Stimulated activated CD4-positive, alpha-beta T cell treated with anti-CD3 and anti-CD28 coated beads, Interleukin-4, amount 100 ng/mL, for 48 hours (primary cell): ENCODE measurements around the gene TTC28.

Experiments used
- DNase-seq, 2 donors: peaks; one replicate each; pipeline ENCODE4 v3.0.0-alpha.2; 2020; ENCODE audit warnings: low read depth in 2 of 2

Gene TTC28

GRCh38 chr22:28441720-28442263, 237.8 kb downstream of the TTC28 start:
- no peak for DNase-seq

- no peak for DNase-seq
Observed at GRCh38 chr22:28440592-28441390, 238.8 kb downstream of the TTC28 start.

- no peak for DNase-seq
Observed at GRCh38 chr22:28438183-28438768, 241.4 kb downstream of the TTC28 start.

DNA sequence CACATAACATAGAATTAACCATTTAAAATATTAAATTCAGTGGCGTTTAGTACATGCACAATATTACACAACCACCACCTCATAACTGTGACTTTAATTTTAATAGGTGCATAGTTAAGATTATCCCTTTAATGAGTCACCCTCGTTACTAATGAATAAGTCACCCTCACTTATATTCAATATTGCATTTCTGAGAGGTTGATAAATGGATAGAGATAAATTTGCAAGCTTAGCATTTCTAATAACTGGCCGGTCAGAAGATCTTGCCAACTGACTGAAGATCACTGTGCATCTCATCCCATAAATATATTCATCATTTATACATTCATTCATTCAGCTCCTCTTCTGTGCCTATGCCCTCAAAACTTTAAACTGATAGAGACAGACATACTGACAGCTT, 243.7 kb downstream of the TTC28 start:
- DNase-seq: no peak

DNA sequence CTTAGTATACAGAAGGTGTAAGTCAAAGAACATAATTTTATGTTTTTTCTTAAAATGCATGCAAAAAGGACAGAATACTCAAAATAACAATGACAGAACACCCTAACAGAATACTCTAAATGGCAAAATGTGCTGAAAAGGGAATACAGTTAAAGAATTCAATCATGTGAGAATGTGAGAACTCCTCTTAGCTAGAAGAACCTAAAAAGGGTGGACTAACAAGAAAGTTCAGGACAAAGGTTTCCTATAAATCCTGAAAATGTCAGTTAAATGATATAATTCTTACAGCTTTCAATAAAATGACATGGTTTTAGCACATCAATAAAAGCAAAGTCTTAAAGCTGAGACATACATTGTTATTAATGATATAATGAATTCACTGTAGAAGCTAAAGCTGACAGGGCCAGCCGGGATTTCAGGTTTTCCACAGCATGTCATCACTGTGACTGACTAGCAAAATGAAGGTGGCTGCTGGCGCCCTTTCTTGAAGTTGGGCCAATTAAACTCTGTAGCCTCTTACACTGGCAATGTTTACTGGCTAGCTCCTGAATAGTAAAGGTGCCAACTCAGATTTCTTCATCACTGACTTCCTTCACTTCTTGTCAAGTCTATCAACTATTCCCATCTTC, 244.4 kb downstream of the TTC28 start:
- no peak for DNase-seq

GRCh38 chr22:28430466-28431025, 249.1 kb downstream of the TTC28 start:
- DNase-seq: no peak

DNA sequence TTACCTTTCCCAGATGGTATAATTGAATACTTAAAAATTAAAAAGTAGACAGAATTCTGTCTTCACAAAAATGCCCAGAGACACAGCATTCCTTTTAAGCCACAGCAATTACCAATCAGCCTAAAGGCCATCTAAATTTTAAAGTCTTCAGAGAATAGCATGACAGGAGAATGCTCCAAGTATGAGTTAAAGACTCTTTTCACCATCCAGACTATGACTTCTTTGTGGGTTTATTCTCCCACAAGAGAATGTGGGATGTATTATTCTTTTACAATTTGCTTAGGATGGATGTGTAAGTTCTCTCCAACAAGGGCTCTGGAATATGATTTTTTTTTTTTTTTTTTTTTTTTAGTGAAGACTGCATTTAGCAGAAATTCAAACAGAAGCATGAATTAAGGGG, 249.9 kb downstream of the TTC28 start:
- DNase-seq: no peak

DNA sequence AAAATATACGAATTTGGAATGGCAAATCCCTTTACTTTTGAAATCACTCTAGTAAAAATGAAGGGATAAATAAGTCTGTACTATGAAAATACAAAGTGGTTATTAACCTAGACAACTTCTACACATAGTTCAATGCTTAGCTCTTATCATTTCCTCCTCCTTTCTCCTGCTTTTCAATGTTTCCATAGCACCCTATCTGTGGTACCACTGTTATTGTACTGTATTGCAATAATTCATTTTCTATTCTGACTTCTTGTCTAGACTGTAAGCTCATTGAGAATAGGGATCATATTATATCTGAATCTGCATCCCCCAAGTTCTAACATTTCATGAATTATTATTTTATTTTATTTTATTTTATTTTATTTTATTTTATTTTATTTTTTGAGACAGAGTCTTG, 251.4 kb downstream of the TTC28 start:
- no peak for DNase-seq

DNA sequence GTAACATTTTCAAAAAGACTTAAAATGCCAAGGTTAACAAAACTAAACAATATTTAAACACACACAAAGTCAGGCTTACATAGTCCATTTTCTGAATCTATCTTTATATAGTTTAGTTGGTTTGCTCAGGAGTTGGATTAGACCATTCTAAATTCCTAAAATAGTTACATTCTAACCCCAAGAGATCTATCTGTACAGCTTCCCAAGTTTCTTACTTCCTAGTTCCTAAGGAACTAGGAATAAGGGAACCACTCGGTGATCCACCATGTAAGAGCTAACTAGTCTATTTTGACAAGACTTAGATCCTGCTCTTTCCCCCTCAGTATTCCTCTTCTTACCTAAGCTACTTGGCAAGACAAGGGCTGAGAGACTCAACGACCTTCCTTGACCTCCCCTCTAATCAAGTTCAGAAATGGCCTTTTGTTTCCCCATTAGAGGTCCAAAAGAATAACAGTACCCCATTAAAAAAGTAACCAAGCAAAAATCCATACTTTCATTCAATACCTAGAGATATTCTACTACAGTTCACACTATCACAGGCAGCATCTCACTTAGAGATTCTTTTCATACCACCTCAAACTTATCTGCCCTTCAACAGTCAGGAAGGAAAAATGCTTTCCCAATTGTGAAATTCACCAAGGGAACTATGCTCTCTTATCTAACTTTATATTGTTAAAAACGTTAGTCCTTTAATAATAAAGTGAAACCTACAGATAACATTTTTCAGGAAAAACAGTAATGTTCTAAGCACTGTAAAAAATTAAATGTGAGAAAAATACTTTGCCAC, 253.1 kb downstream of the TTC28 start:
- DNase-seq: no peak

DNA sequence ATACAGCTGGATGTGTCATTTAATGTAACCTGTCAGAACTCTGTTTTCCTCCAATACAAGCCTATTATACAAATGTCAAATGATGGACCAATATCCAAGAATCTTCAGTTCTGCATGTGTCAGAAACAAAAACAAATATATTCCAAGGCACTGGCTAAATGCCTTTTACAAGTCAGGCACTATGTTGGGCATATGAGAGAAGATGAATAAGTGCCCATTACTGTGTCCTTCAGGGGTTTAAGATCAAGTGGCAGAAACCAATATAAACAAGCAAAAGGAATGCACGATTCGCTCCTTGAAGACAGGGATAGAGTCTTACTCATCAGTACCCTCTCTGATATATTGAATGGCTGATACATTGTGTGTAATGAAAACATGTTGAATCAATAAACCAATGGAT, 254.4 kb downstream of the TTC28 start:
- no peak for DNase-seq

DNA sequence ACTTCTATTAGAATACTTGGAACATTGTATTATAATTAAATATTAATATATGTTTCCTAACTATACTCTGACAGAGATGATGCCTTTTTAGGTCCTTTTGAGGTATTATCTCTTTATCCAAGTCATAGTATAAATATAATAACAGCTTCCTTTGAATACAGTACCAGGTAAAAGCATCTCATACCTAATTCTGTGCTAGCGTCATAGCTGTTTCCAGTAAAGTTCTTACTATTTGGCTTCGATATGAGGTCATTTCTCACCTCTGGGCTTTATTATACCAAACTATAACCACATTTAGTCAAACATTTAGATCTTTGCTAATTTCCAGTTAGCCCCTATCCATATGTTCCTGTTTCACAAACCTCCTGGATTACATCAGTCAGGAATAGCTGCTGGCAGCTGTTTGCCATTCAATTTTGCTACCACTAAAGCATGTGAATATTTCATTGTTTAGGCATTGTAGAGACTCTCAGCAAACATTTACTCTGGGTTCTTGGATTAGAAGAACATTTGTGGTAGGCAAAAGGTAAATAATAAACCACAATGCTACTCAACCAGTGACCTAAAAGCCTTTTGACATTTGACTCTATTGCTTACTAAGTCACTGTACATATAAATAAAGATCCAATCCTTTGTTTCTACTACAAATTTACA, 255.1 kb downstream of the TTC28 start:
- DNase-seq: no peak

DNA sequence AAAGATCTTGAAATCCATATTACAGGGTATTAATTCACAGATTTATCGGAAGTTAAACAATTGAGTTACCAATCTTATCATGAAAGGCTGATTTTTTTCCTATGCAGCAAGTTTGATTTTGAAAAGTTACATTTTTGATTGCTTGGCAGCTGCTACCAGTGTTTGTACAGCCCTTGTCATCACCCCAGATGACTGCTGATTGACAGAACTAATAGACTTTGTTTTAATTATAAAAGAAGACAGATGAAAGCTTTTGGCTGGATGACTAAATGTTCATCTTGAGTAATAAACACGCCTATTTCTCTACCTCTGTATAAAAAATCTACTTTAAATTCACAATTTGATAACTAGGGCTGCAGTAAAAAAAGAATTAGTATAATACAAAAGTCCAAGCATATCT, 259.7 kb downstream of the TTC28 start:
- no peak for DNase-seq

DNA sequence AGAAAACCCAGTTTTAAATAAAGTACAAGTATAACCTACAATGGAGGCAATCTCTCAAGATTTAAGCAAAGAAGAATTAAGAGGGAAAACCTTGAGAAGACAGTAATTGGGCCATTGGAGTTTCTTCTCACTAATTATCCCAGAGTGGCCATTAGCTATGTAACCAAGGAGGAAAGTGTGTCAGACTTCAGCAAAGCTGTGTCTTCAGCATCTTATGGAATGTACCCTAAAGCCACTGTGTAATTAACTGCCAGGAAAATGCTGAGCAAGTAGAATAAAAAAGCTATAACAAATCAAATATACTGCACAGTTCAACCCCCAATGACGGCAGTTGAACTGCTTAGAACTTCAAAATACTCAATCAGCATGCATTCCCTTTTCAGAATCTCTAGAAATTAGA, 261.6 kb downstream of the TTC28 start:
- DNase-seq: no peak

GRCh38 chr22:28417431-28417830, 262.2 kb downstream of the TTC28 start:
- no peak for DNase-seq

DNA sequence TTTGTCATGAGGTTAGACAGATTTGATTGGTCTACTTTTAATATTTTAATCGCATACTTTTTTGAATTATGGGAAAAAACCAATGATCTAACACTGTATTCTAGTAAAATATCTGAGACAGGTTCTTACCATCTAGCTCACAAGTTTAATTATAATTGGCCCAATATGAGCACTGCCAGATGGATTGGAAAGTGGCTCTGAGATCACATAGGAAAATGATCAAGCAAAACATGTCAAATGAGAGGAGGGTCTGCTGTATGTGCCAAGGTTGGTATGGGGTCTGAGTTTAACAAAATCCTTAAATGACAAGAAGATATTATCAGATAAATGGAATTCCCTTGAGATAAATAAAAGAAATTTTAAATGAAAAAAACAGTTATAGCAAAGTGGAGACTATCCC, 264.7 kb downstream of the TTC28 start:
- no peak for DNase-seq

GRCh38 chr22:28413612-28414399, 265.8 kb downstream of the TTC28 start:
- no peak for DNase-seq

DNA sequence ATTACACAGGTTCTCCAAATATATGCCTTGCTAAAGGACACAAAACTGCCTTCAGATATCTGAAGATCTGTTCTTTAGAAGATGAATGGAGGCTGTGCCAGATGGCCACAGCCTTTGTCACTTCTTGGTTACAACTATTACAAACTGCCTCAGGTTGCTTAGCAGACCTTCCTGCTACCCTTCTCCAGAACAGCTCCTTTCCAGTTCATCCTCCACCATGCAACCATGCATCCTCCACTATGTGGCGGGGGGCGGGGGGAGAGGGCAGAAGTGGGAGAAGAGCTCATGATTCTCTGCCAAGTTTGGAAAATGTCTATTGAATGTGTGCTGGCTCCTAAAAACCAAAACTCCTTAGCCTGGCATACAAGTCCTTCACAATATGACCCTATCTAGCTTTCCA, 267.5 kb downstream of the TTC28 start:
- DNase-seq: no peak

GRCh38 chr22:28411125-28411524, 268.5 kb downstream of the TTC28 start:
- no peak for DNase-seq

GRCh38 chr22:28410050-28410816, 269.4 kb downstream of the TTC28 start:
- DNase-seq: no peak

- no peak for DNase-seq
Observed at GRCh38 chr22:28408709-28409108, 270.9 kb downstream of the TTC28 start.
